Activated CD4-positive, alpha-beta T cell treated with anti-CD3 and anti-CD28 coated beads, Interleukin-2, amount 10 ng/mL, durations not matched to agents 24 days and 14 days (primary cell): ENCODE measurements around the gene RBM33. TPM values are rescaled to one million over a fixed set of nuclear protein-coding genes. Genes with fewer than 3 reads are reported as not detected.
"Not testable (repeated sequence)": the region's sequence is repeated elsewhere in the genome, so short reads cannot be mapped to it uniquely, and the experiment has no call there.

ENCODE experiments used
- DNase-seq: peaks from one replicate; pipeline ENCODE4 v3.0.0; 2022
- H3K27ac Mint-ChIP-seq: one replicate; pipeline ENCODE4 v1.8.0; 2022; ENCODE audit warnings: mild to moderate bottlenecking, mixed read lengths
- H3K27me3 Mint-ChIP-seq: one replicate; pipeline ENCODE4 v1.8.0; 2022; ENCODE audit warnings: mixed read lengths
- H3K36me3 Mint-ChIP-seq: one replicate; pipeline ENCODE4 v1.8.0; 2022; ENCODE audit warnings: low read depth, mild to moderate bottlenecking, mixed read lengths
- H3K4me1 Mint-ChIP-seq: one replicate; pipeline ENCODE4 v1.8.0; 2021; ENCODE audit warnings: mixed read lengths
- H3K4me3 Mint-ChIP-seq: one replicate; pipeline ENCODE4 v1.8.0; 2022; ENCODE audit warnings: mild to moderate bottlenecking, moderate library complexity, mixed read lengths
- H3K9me3 Mint-ChIP-seq: one replicate; pipeline ENCODE4 v1.8.0; 2021; ENCODE audit warnings: mixed read lengths
- intact Hi-C: fragments of 100-400 bp; cut with micrococcal nuclease; formaldehyde crosslinking; loops from one replicate; pipeline ENCODE4 v1.15.1; 2023
- total RNA-seq: library from RNA; stranded (reverse); gene quantifications from 2 replicates; pipeline ENCODE4 v1.2.3, GENCODE V29; 2022

Gene RBM33
- total RNA-seq, 1 donor from 2014 or later = 79.5 TPM

DNA sequence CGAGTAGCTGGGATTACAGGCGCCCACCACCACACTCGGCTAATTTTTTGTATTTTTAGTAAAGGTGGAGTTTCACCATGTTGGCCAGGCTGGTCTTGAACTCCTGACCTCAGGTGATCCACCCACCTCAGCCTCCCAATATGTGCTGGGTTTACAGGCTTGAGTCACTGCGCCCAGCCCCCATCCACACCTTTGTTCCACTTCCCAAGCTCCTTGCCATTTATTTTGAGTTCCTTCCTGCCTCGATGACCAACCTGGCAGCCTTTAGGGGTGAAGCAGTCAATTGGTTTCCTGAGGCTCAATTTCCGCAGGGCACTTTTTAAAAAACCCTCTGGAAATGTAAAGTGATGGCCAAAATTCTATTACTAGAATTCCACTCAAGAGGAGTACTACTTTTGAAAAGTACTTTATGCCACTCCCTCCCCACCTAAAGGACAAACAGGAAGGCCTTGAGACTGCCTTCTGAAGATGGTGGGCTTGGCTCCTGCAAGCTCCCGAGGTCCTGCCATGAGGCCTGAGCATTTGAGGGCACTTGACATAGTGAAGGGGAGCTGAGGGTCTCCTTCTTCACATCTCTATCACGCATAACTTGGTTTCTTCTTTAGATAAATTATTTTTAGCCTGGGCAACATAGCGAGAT is 32.5 kb upstream of the RBM33 start:
- intact Hi-C loops = no loop called here
- no peaks in the 10 kb centered on the region for H3K4me1 Mint-ChIP-seq
- no peak overlapping the region for H3K27ac Mint-ChIP-seq
- no peak for DNase-seq
- peaks cover 6% of the 10 kb centered on the region for H3K27me3 Mint-ChIP-seq
- H3K9me3 Mint-ChIP-seq = peaks cover 7% of the 10 kb centered on the region
- no peak overlapping the region for H3K4me3 Mint-ChIP-seq
- H3K36me3 Mint-ChIP-seq = peaks cover 4% of the 10 kb centered on the region

DNA sequence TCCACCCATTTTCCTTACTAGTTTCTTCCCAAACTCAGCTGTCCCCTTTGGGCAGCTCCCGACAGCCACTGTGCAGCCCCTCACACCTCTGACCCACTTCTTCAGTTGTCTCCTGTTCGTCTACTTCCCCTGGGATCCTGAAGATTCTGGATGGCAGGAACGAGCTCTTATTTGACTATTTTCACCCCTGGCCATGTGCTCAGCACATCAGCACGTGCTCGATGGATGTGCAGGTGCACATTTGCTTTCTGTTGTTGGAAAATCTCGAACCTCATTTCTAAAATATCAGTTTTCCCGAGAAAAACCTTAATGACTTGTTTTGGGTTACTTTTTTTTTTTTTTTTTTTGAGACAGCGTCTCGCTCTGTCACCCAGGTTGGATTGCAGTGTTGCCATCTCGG is 31.8 kb upstream of the RBM33 start:
- H3K4me3 Mint-ChIP-seq = no peak overlapping the region
- no peaks in the 10 kb centered on the region for H3K4me1 Mint-ChIP-seq
- no peak for DNase-seq
- intact Hi-C loops = no loop called here
- H3K27me3 Mint-ChIP-seq = peaks cover 6% of the 10 kb centered on the region
- H3K9me3 Mint-ChIP-seq = peaks cover 7% of the 10 kb centered on the region
- no peak overlapping the region for H3K27ac Mint-ChIP-seq
- peaks cover 4% of the 10 kb centered on the region for H3K36me3 Mint-ChIP-seq

DNA sequence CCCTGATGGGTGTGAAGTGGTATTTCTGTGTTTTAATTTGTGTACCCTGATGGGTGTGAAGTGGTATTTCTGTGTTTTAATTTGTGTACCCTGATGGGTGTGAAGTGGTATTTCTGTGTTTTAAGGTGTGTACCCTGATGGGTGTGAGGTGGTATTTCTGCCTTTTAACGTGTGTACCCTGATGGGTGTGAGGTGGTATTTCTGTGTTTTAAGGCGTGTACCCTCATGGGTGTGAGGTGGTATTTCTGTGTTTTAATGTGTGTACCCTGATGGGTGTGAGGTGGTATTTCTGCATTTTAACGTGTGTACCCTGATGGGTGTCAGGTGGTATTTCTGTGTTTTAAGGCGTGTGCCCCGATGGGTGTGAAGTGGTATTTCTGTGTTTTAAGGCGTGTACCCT is 29.4 kb upstream of the RBM33 start:
- H3K27me3 Mint-ChIP-seq, intact Hi-C loops, H3K4me3 Mint-ChIP-seq, H3K4me1 Mint-ChIP-seq, H3K27ac Mint-ChIP-seq, H3K36me3 Mint-ChIP-seq, H3K9me3 Mint-ChIP-seq, DNase-seq: not testable (repeated sequence)

DNA sequence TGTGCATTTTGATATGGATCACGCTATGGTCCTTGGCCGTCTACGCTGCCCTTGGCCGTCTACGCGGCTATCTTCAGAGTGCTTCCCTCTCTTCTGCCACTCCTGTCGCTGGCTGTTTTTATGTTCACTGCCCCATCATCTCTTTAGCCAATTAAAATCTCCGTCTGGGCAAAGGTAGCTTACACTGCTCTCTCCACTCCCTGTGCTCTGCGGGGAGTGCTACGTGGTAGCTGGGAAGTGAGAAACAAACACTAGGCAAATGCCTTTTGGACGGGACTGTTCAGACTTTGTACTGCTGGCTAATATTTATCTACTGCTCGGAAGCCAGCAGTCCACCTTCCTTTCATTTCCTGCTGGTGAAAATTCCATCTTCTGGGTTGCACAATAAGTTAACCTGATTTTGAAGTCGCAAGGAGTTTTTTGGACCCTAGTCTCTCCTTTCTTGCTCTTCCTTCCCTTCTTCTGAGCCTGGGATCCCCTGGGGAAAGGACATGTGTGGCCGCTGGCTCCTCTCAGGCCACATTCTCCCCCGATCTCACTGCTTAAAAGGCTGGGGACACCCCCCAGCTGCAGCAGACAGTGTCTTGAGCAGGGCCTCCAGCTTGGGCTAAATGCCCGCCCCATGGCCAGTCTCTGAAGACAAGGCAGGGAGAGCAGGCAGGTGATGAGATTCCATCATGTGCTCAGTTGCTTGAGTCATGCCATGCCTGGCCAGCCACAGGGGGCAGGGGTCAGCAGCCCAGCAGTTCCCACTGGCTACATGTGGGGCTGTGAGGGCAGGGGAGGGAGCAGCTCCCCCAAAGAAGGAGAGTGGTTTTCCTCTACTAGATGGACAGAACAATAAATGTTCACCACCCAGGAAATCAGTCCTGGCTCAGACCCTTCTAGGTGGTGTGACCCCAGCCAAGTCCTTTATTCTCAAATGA is 25.5 kb upstream of the RBM33 start:
- H3K27ac Mint-ChIP-seq = no peak overlapping the region
- H3K36me3 Mint-ChIP-seq = peaks cover 4% of the 10 kb centered on the region
- intact Hi-C loops = no loop called here
- no peaks in the 10 kb centered on the region for H3K4me1 Mint-ChIP-seq
- H3K9me3 Mint-ChIP-seq = peaks cover 7% of the 10 kb centered on the region
- peaks cover 6% of the 10 kb centered on the region for H3K27me3 Mint-ChIP-seq
- DNase-seq = no peak
- H3K4me3 Mint-ChIP-seq = no peak overlapping the region

DNA sequence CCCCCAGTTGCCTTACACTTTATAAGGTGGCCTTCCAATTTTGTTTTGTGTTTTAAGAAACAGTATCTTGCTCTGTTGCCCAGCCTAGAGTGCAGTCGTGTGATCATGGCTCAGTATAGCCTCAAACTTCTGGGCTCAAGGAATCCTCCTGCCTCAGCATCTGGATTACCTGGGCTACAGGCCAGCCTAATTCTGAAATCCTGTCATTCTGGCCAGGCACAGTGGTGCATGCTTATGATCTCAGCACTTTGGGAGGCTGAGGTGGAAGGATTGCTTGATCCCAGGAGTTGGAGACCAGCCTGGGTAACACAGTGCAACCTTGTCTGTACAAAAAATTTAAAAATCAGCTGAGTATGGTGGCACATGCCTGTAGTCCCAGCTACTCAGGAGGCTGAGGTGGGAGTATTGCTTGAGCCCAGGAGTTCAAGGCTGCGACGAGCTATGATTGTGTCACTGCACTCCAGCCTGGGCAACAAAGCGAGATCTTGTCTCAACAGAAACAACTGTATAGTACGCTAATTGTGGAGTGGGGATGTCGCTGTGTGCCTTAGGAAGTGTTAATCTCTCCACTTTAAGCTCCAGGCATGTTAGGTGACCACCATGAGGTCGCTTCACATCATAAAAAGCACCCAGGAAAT is 24.7 kb upstream of the RBM33 start:
- Mint-ChIP-seq H3K4me1 (no peaks in the 10 kb centered on the region), H3K4me3 (no peak overlapping the region), H3K9me3 (peaks cover 6% of the 10 kb centered on the region), H3K27ac (no peak overlapping the region), H3K36me3 (peaks cover 4% of the 10 kb centered on the region), H3K27me3 (peaks cover 6% of the 10 kb centered on the region)
- no peak for DNase-seq
- intact Hi-C loops = no loop called here

DNA sequence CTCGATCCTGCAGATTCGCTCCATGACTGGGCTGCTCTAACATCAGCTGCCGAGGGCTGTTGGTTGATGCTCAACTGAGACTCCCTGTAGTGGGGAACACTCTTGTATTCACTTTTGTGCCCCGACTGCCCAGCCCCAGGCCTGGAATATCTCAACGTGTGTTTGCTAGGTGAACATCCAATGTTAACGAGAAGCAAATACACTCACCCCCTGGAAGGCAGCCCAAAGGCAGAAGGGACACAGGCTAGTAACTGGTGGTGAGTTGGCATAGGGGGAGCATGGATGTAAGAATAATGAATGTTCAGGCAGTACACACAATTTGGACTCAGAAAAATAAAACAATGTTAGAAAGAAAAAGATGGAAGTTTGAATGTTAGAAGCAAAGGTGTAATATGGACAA is 24.0 kb upstream of the RBM33 start:
- Mint-ChIP-seq H3K27me3 (peaks cover 6% of the 10 kb centered on the region), H3K4me3 (no peak overlapping the region), H3K4me1 (no peaks in the 10 kb centered on the region), H3K27ac (no peak overlapping the region), H3K9me3 (no peaks in the 10 kb centered on the region), H3K36me3 (no peaks in the 10 kb centered on the region)
- DNase-seq = no peak
- intact Hi-C loops = no loop called here

DNA sequence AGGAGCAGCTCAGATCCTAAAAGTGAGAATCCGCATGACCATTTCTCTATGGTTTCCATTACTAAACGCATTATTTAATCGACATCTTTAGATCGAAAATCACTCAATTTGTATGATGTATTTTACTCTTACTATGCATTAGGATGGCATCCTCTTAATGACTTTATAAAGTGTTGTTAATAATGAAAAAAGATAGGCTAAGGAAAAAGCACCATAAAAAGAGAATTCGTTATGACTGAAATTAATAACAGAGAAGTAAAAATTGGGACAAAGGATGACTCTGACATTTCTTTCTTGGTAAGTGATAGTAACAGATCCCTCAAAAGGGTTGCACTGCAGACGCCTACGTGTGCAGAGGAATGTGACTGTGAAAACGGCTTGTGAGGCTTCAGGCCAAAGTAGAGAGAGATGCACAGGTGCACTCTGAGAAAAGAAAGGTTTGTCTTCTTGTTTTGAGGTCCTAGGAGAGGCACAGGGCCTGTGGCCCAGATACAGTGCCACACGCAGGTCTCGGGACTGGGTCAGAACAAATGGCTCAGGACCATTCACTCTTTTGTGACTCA is 23.0 kb upstream of the RBM33 start:
- Mint-ChIP-seq H3K9me3 (no peaks in the 10 kb centered on the region), H3K4me1 (no peaks in the 10 kb centered on the region), H3K4me3 (no peak overlapping the region), H3K36me3 (no peaks in the 10 kb centered on the region), H3K27me3 (peaks cover 7% of the 10 kb centered on the region), H3K27ac (no peak overlapping the region)
- no peak for DNase-seq
- intact Hi-C loops = no loop called here

DNA sequence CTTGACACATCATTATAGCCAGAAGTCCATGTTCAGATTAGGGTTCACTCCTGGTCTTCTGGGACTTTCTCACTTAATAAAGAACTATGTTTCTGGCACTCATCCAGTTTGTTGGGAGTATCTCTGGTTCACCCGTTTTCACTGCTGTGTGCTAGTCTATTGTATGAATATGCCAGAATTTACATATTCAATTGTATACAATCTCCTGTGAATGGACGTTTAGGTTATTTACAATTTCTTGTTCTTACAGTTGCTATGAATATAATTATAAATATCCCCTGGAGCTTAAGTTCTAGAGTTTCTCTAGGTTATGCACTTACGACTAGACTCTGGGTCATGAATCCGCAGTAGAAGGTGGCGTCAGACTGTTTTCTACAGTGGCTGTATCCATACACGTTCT is 20.0 kb upstream of the RBM33 start:
- Mint-ChIP-seq H3K4me3 (no peak overlapping the region), H3K27ac (no peak overlapping the region), H3K27me3 (peaks cover 15% of the 10 kb centered on the region), H3K9me3 (peaks cover 4% of the 10 kb centered on the region), H3K36me3 (no peaks in the 10 kb centered on the region), H3K4me1 (no peaks in the 10 kb centered on the region)
- DNase-seq = no peak
- intact Hi-C loops = no loop called here

DNA sequence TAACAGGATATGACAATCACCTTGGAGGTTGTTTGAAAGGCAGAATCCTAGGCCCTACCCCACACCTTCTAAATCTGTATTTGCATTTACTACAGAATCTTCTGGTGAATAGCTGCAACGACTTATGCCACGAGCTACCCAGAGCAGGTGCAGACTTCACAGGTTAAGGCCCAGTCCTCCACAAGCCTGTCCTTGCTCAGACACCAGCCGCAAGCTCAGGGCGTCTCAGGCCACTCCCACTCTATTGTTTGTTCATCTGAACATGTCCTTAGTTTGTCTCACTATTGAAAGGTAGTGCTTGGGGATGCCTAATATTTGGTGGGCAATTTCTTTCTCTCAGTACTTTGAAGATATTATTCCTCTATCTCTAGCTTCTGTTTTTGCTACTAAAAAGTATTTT is 18.9 kb upstream of the RBM33 start:
- intact Hi-C loops = no loop called here
- Mint-ChIP-seq H3K9me3 (peaks cover 4% of the 10 kb centered on the region), H3K4me1 (peaks cover 3% of the 10 kb centered on the region), H3K27me3 (peaks cover 18% of the 10 kb centered on the region), H3K36me3 (no peaks in the 10 kb centered on the region), H3K27ac (no peak overlapping the region), H3K4me3 (no peak overlapping the region)
- DNase-seq = no peak

DNA sequence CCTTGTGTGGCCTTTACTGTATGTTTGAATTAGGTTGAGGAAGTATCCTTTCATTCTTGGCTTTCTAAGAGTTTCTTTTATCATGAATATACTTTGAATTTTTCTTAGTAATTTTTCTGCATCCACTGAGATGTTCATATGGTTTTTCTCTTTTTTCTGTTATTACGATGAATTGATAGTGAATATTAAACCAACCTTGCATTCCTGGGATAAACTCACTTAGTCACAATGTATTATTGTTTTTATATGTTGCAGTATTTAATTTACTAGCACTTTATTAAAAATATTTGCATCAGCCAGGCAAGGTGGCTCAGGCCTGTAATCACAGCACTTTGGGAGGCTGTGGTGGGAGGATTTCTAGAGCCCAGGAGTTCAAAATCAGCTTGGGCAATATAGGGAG is 15.3 kb upstream of the RBM33 start:
- Mint-ChIP-seq H3K27me3 (peaks cover 16% of the 10 kb centered on the region), H3K4me3 (no peak overlapping the region), H3K9me3 (peaks cover 4% of the 10 kb centered on the region), H3K4me1 (peaks cover 3% of the 10 kb centered on the region), H3K27ac (no peak overlapping the region), H3K36me3 (no peaks in the 10 kb centered on the region)
- DNase-seq = no peak
- intact Hi-C loops = no loop called here

DNA sequence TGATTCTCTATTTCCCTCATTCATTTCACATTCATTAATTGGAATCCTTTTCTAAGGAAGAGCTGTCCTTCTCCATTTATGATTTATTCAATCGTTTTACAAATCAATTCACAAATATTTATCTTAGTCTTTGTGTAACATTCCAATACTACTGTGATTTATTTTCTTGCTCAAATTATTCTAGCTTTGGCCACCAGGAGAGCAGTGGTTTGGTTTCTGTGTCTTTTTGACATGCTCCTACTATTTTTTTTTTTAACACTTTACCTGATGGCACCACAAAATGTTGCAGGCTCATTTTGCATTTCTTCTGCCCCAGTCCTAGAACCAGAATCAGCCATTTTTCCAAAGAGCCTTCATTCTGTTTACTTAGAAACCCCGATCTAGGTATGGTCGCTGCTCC is 13.3 kb upstream of the RBM33 start:
- Mint-ChIP-seq H3K4me3 (no peak overlapping the region), H3K9me3 (peaks cover 10% of the 10 kb centered on the region), H3K27me3 (peaks cover 20% of the 10 kb centered on the region), H3K4me1 (peaks cover 3% of the 10 kb centered on the region), H3K27ac (no peak overlapping the region), H3K36me3 (no peaks in the 10 kb centered on the region)
- intact Hi-C loops = no loop called here
- no peak for DNase-seq

DNA sequence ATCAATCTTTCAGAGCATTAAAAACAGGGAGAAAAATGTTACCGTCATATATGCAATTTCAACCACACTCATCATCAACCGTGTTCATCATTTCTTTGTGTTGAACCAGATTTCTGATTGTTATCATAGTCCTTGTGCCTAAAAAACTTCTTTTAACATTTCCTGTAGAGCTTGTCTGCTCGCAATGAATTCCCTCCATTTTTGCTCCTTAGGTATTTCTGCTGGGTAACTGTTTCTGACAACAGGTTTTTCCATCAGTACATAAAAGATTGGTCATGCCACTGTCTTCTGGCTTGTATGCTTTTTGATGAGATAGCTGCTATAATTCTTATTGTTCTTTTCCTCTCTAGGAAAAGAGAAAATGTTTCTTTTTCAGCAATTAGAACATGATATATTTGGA is 8.6 kb upstream of the RBM33 start:
- no peak overlapping the region for H3K27ac Mint-ChIP-seq
- DNase-seq = no peak
- intact Hi-C loops = no loop called here
- peaks cover 19% of the 10 kb centered on the region for H3K36me3 Mint-ChIP-seq
- H3K27me3 Mint-ChIP-seq = peaks cover 18% of the 10 kb centered on the region
- H3K9me3 Mint-ChIP-seq = peaks cover 34% of the 10 kb centered on the region
- H3K4me3 Mint-ChIP-seq = no peak overlapping the region
- H3K4me1 Mint-ChIP-seq = peaks cover 3% of the 10 kb centered on the region

DNA sequence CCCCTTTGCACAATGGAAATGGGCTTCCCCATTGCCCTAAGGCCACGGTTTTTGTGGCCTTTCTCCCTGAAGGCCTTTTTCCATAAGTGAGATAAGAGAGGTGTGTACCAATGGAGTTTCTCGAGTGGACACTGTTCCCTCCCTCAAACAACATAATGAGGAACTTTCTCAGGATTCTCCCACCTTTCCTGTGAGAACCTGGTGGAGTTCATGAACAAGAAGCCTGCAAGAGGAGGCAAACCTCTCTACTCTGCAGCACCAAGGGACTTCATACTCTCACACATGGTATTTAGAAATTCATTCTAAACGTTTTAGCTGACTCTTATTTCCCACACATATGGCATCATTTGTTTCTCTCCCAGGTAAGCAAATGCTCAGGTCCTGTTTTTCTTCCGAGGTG is 7.3 kb upstream of the RBM33 start:
- peaks cover 32% of the 10 kb centered on the region for H3K36me3 Mint-ChIP-seq
- peaks cover 34% of the 10 kb centered on the region for H3K9me3 Mint-ChIP-seq
- DNase-seq = no peak
- peaks cover 3% of the 10 kb centered on the region for H3K4me1 Mint-ChIP-seq
- peaks cover 17% of the 10 kb centered on the region for H3K27me3 Mint-ChIP-seq
- intact Hi-C loops = no loop called here
- no peak overlapping the region for H3K27ac Mint-ChIP-seq
- no peak overlapping the region for H3K4me3 Mint-ChIP-seq

DNA sequence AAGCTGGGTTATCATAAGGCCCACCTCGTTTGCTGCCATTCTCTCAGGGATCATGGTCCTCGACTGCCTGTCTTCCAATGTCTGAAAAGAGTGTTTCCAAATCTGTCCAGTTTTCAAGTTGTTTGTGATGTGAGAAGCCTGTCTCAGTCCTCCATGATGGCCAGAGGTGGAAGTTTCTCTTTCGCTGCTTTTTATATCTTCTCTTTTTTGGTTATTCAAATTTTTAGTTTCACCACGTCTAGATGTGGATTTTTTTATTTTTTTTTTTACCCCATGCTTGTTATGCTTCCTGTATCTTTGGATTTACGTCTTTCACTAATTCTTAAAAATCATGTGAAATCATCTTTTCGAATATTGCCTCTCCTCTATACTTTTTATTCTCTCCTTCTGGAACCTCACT is 6.1 kb upstream of the RBM33 start:
- peaks cover 16% of the 10 kb centered on the region for H3K27me3 Mint-ChIP-seq
- no peak for DNase-seq
- H3K4me1 Mint-ChIP-seq = peaks cover 6% of the 10 kb centered on the region
- no peak overlapping the region for H3K27ac Mint-ChIP-seq
- H3K9me3 Mint-ChIP-seq = peaks cover 34% of the 10 kb centered on the region
- H3K36me3 Mint-ChIP-seq = peaks cover 36% of the 10 kb centered on the region
- H3K4me3 Mint-ChIP-seq = no peak overlapping the region
- intact Hi-C loops = no loop called here
